Activated naive CD8-positive, alpha-beta T cell treated with anti-CD3 and anti-CD28 coated beads, Interleukin-2, amount 50 U/mL, for 24 hours (primary cell): ENCODE results near the gene MPHOSPH6.
"Not testable (repeated sequence)": the region's sequence is repeated elsewhere in the genome, so short reads cannot be mapped to it uniquely, and the experiment has no call there.

Experiments
- ATAC-seq: fragments of 150-1000 bp; cut with Tn5 transposase; one replicate; pipeline ENCODE4 v1.10.0; 2021
- DNase-seq: peaks from one replicate; pipeline ENCODE4 v3.0.0; 2021
- H3K27ac Mint-ChIP-seq: one replicate; pipeline ENCODE4 v1.8.0; 2021; ENCODE audit warnings: mild to moderate bottlenecking, mixed read lengths
- H3K27me3 Mint-ChIP-seq: one replicate; pipeline ENCODE4 v1.8.0; 2021; ENCODE audit warnings: mixed read lengths
- H3K36me3 Mint-ChIP-seq: one replicate; pipeline ENCODE4 v1.8.0; 2021; ENCODE audit warnings: low read depth, mixed read lengths
- H3K4me1 Mint-ChIP-seq: one replicate; pipeline ENCODE4 v1.8.0; 2021; ENCODE audit warnings: mixed read lengths
- H3K4me3 Mint-ChIP-seq: one replicate; pipeline ENCODE4 v1.8.0; 2021; ENCODE audit warnings: mild to moderate bottlenecking, moderate library complexity, mixed read lengths
- H3K9me3 Mint-ChIP-seq: one replicate; pipeline ENCODE4 v1.8.0; 2021; ENCODE audit warnings: mixed read lengths

The MPHOSPH6 gene

GRCh38 chr16:82169861-82170845, at the start of gene MPHOSPH6:
MPHOSPH6 (minus strand) TSS chr16:82170224; CDS start chr16:82170175, 49 bp downstream.
- peaks cover 25% of the 10 kb centered on the region for H3K4me1 Mint-ChIP-seq
- ATAC-seq (peak; percentile 95), DNase-seq (peak; percentile 91)
- peaks cover 31% of the 10 kb centered on the region for H3K36me3 Mint-ChIP-seq
- H3K4me3 Mint-ChIP-seq = peak within 1 kb of the TSS; percentile 93
- peaks cover 31% of the 10 kb centered on the region for H3K27me3 Mint-ChIP-seq
- H3K27ac Mint-ChIP-seq = peak within 1 kb of the TSS; percentile 95
- peaks cover 9% of the 10 kb centered on the region for H3K9me3 Mint-ChIP-seq

GRCh38 chr16:82219298-82219697, 49.3 kb upstream of the MPHOSPH6 start:
- Mint-ChIP-seq H3K4me1 (no peaks in the 10 kb centered on the region), H3K36me3 (no peaks in the 10 kb centered on the region), H3K4me3 (no peak overlapping the region), H3K9me3 (no peaks in the 10 kb centered on the region), H3K27ac (no peak overlapping the region), H3K27me3 (peaks cover 5% of the 10 kb centered on the region)
- ATAC-seq (no peak), DNase-seq (no peak)

- ATAC-seq, H3K36me3 Mint-ChIP-seq, H3K4me1 Mint-ChIP-seq, DNase-seq, H3K4me3 Mint-ChIP-seq, H3K27ac Mint-ChIP-seq: not testable (repeated sequence)
- H3K9me3 Mint-ChIP-seq = peaks cover 13% of the 10 kb centered on the region
- H3K27me3 Mint-ChIP-seq = peaks cover 16% of the 10 kb centered on the region
These were observed 39.3 kb upstream of the MPHOSPH6 start for GRCh38 chr16:82209314-82209713.

GRCh38 chr16:82203198-82203597, 33.2 kb upstream of the MPHOSPH6 start:
- DNase-seq (no peak), ATAC-seq (no peak)
- no peak overlapping the region for H3K4me3 Mint-ChIP-seq
- H3K27me3 Mint-ChIP-seq = peaks cover 3% of the 10 kb centered on the region
- peaks cover 4% of the 10 kb centered on the region for H3K4me1 Mint-ChIP-seq
- no peaks in the 10 kb centered on the region for H3K36me3 Mint-ChIP-seq
- H3K27ac Mint-ChIP-seq = no peak overlapping the region
- peaks cover 4% of the 10 kb centered on the region for H3K9me3 Mint-ChIP-seq

GRCh38 chr16:82201926-82202325, 31.9 kb upstream of the MPHOSPH6 start:
- H3K4me1 Mint-ChIP-seq = peaks cover 4% of the 10 kb centered on the region
- H3K4me3 Mint-ChIP-seq = no peak overlapping the region
- ATAC-seq (no peak), DNase-seq (no peak)
- peaks cover 4% of the 10 kb centered on the region for H3K9me3 Mint-ChIP-seq
- no peaks in the 10 kb centered on the region for H3K27me3 Mint-ChIP-seq
- H3K27ac Mint-ChIP-seq = no peak overlapping the region
- H3K36me3 Mint-ChIP-seq = no peaks in the 10 kb centered on the region

GRCh38 chr16:82201351-82201750, 31.3 kb upstream of the MPHOSPH6 start:
- no peaks in the 10 kb centered on the region for H3K36me3 Mint-ChIP-seq
- DNase-seq (no peak), ATAC-seq (no peak)
- no peaks in the 10 kb centered on the region for H3K27me3 Mint-ChIP-seq
- H3K9me3 Mint-ChIP-seq = peaks cover 4% of the 10 kb centered on the region
- no peak overlapping the region for H3K27ac Mint-ChIP-seq
- no peak overlapping the region for H3K4me3 Mint-ChIP-seq
- H3K4me1 Mint-ChIP-seq = peaks cover 4% of the 10 kb centered on the region

GRCh38 chr16:82199209-82199608, 29.2 kb upstream of the MPHOSPH6 start:
- Mint-ChIP-seq H3K36me3 (no peaks in the 10 kb centered on the region), H3K4me1 (peaks cover 8% of the 10 kb centered on the region)

GRCh38 chr16:82197540-82198240, 27.7 kb upstream of the MPHOSPH6 start:
- Mint-ChIP-seq H3K27ac (no peak overlapping the region), H3K4me1 (peaks cover 16% of the 10 kb centered on the region), H3K9me3 (no peaks in the 10 kb centered on the region), H3K36me3 (no peaks in the 10 kb centered on the region), H3K27me3 (no peaks in the 10 kb centered on the region), H3K4me3 (no peak overlapping the region)
- DNase-seq (no peak), ATAC-seq (no peak)

More at GRCh38 chr16:82199209-82199608, 29.2 kb upstream of the MPHOSPH6 start:
- H3K27me3 Mint-ChIP-seq = no peaks in the 10 kb centered on the region
- no peak overlapping the region for H3K4me3 Mint-ChIP-seq
- ATAC-seq (peak; percentile 20), DNase-seq (no peak)
- H3K27ac Mint-ChIP-seq = no peak overlapping the region
- H3K9me3 Mint-ChIP-seq = peaks cover under 1% of the 10 kb centered on the region

- no peak overlapping the region for H3K27ac Mint-ChIP-seq
- DNase-seq (no peak), ATAC-seq (no peak)
- no peaks in the 10 kb centered on the region for H3K36me3 Mint-ChIP-seq
- no peaks in the 10 kb centered on the region for H3K9me3 Mint-ChIP-seq
- peaks cover 23% of the 10 kb centered on the region for H3K4me1 Mint-ChIP-seq
- no peak overlapping the region for H3K4me3 Mint-ChIP-seq
- H3K27me3 Mint-ChIP-seq = no peaks in the 10 kb centered on the region
These were observed 26.0 kb upstream of the MPHOSPH6 start for GRCh38 chr16:82195917-82196494.

- ATAC-seq (no peak), DNase-seq (no peak)
- no peaks in the 10 kb centered on the region for H3K9me3 Mint-ChIP-seq
- H3K4me1 Mint-ChIP-seq = peaks cover 19% of the 10 kb centered on the region
- no peak overlapping the region for H3K27ac Mint-ChIP-seq
- H3K4me3 Mint-ChIP-seq = no peak overlapping the region
- H3K36me3 Mint-ChIP-seq = no peaks in the 10 kb centered on the region
- peaks cover 7% of the 10 kb centered on the region for H3K27me3 Mint-ChIP-seq
These were observed 24.1 kb upstream of the MPHOSPH6 start for GRCh38 chr16:82194086-82194485.

- Mint-ChIP-seq H3K27me3 (peaks cover 7% of the 10 kb centered on the region), H3K9me3 (no peaks in the 10 kb centered on the region), H3K4me3 (peak overlapping the region; percentile 15), H3K27ac (peak overlapping the region; percentile 82), H3K36me3 (no peaks in the 10 kb centered on the region), H3K4me1 (peaks cover 25% of the 10 kb centered on the region)
- DNase-seq (peak; percentile 36), ATAC-seq (peak; percentile 98)
These were observed 22.6 kb upstream of the MPHOSPH6 start for GRCh38 chr16:82192665-82193064.

- DNase-seq (no peak), ATAC-seq (no peak)
- Mint-ChIP-seq H3K27ac (no peak overlapping the region), H3K36me3 (no peaks in the 10 kb centered on the region), H3K27me3 (peaks cover 10% of the 10 kb centered on the region), H3K4me3 (no peak overlapping the region), H3K4me1 (peaks cover 27% of the 10 kb centered on the region), H3K9me3 (no peaks in the 10 kb centered on the region)
These were observed 20.4 kb upstream of the MPHOSPH6 start for GRCh38 chr16:82190386-82190785.

- ATAC-seq (peak; percentile 57), DNase-seq (no peak)
- Mint-ChIP-seq H3K36me3 (no peaks in the 10 kb centered on the region), H3K27me3 (peaks cover 18% of the 10 kb centered on the region), H3K4me1 (peaks cover 20% of the 10 kb centered on the region), H3K4me3 (no peak overlapping the region), H3K9me3 (no peaks in the 10 kb centered on the region), H3K27ac (no peak overlapping the region)
These were observed 17.8 kb upstream of the MPHOSPH6 start for GRCh38 chr16:82187829-82188228.

GRCh38 chr16:82185012-82185411, 15.0 kb upstream of the MPHOSPH6 start:
- H3K9me3 Mint-ChIP-seq = no peaks in the 10 kb centered on the region
- no peak for DNase-seq

More at GRCh38 chr16:82185012-82185411, 15.0 kb upstream of the MPHOSPH6 start:
- Mint-ChIP-seq H3K36me3 (no peaks in the 10 kb centered on the region), H3K27ac (no peak overlapping the region), H3K4me1 (peaks cover 12% of the 10 kb centered on the region), H3K27me3 (peaks cover 23% of the 10 kb centered on the region), H3K4me3 (no peak overlapping the region)
- ATAC-seq = no peak
